Ovary (tissue), 3 donors: ENCODE data around the gene CKLF.

Experiments
- CTCF ChIP-seq, 3 donors: fragments of 450-650 bp in 2 of 3; fragments of 200-600 bp in 1 of 3; IDR thresholded peaks; one replicate each; pipeline versions ENCODE4 v1.5.1 to v1.8.0; 2016 to 2022; ENCODE audit warnings: antibody characterized with exemption in 3 of 3, mild to moderate bottlenecking in 1 of 3
- EP300 ChIP-seq: sonication (generic); formaldehyde crosslinking; IDR thresholded peaks from one replicate; pipeline ENCODE4 v1.6.1; 2017; ENCODE audit warnings: antibody characterized with exemption
- POLR2A ChIP-seq: fragments of 450-650 bp; IDR thresholded peaks from one replicate; pipeline ENCODE4 v1.6.1; 2017; ENCODE audit warnings: antibody characterized with exemption, mild to moderate bottlenecking, moderate library complexity
- donor health status: DM: no; HTN: no; CAD: no.

- no peak for TF ChIP-seq CTCF (IDR thresholded peaks at IDR 0.05)
- TF ChIP-seq EP300: no peak
- no peak for TF ChIP-seq POLR2A
Observed at GRCh38 chr16:66610111-66610820, 57.9 kb downstream of the CKLF start.
